B cell (primary cell): ENCODE data around the gene PLEKHA5. TPM values are rescaled to one million over a fixed set of nuclear protein-coding genes. Genes with fewer than 3 reads are reported as not detected.

Experiments used
- ATAC-seq: fragments of 200-7000 bp; cut with Tn5 transposase; one replicate; pipeline ENCODE4 v1.10.0; 2021; ENCODE audit warnings: low read depth, mild to moderate bottlenecking, moderate number of reproducible peaks, moderate library complexity
- CTCF ChIA-PET: fragments of 350-600 bp; sonication (Branson Sonifier 250); formaldehyde crosslinking; loops from one replicate; lab custom pipeline; 2021; ENCODE audit warnings: antibody characterized with exemption, inconsistent platforms; lab: Charles Lee
- POLR2A ChIA-PET: fragments of 350-600 bp; sonication (Branson Sonifier 250); formaldehyde crosslinking; loops from one replicate; lab custom pipeline; 2021; ENCODE audit warnings: antibody characterized with exemption; lab: Charles Lee
- DNase-seq: peaks from one replicate; pipeline ENCODE4 v3.0.0; 2013
- H2AFZ ChIP-seq: 2 replicates; pipeline ENCODE4 v1.6.1; 2012; ENCODE audit warnings: mild to moderate bottlenecking, low read depth, low read length; ENCODE audit not compliant: insufficient read depth, poor library complexity, severe bottlenecking
- H3K27ac ChIP-seq, 2 donors: 1 replicate in 1 of 2; 2 replicates in 1 of 2; pipeline ENCODE4 v1.5.1; 2012 to 2013; ENCODE audit warnings: low read length in 2 of 2, mild to moderate bottlenecking in 2 of 2, moderate library complexity in 1 of 2
- H3K27me3 ChIP-seq, 4 experiments: fragments of 200-600 bp in 1 of 4; sonication (generic) in 1 of 4; replicated peaks in 1 of 4; 1 replicate in 2 of 4; 2 replicates in 2 of 4; pipeline versions ENCODE4 v1.6.1 to v1.7.0; 2013 to 2016; ENCODE audit warnings: low read length in 3 of 4, mild to moderate bottlenecking in 2 of 4, mixed read lengths in 1 of 4, moderate library complexity in 1 of 4; ENCODE audit not compliant: insufficient read depth in 4 of 4, control insufficient read depth in 3 of 4; ENCODE audit errors: control extremely low read depth in 1 of 4
- H3K36me3 ChIP-seq, 2 experiments: replicated peaks in 1 of 2; 1 replicate in 1 of 2; 2 replicates in 1 of 2; pipeline versions ENCODE4 v1.6.1 to v1.7.1; 2013; ENCODE audit warnings: low read length in 1 of 2; ENCODE audit not compliant: insufficient read depth in 2 of 2, control insufficient read depth in 1 of 2; ENCODE audit errors: control extremely low read depth in 1 of 2, extremely low read depth in 1 of 2
- H3K4me1 ChIP-seq, 2 donors: fragments of 200-600 bp in 1 of 2; sonication (generic) in 1 of 2; 1 replicate in 1 of 2; 2 replicates in 1 of 2; pipeline versions ENCODE4 v1.5.1 to v1.6.1; 2013 to 2017; ENCODE audit warnings: low read length in 2 of 2; ENCODE audit not compliant: control insufficient read depth in 2 of 2, insufficient read depth in 2 of 2
- H3K4me2 ChIP-seq: replicated peaks from 2 replicates; pipeline ENCODE3; 2012; ENCODE audit warnings: mild to moderate bottlenecking, low read depth, low read length; ENCODE audit not compliant: poor library complexity, severe bottlenecking
- H3K4me3 ChIP-seq, 5 experiments: fragments of 200-600 bp in 1 of 5; sonication (generic) in 1 of 5; 1 replicate in 3 of 5; 2 replicates in 2 of 5; pipeline versions ENCODE4 v1.5.1 to v1.7.0; 2011 to 2016; ENCODE audit warnings: low read length in 4 of 5, mild to moderate bottlenecking in 4 of 5, low read depth in 2 of 5, control low read depth in 1 of 5, moderate library complexity in 1 of 5; ENCODE audit not compliant: insufficient read depth in 1 of 5; ENCODE audit errors: control extremely low read depth in 1 of 5, extremely low read depth in 1 of 5
- H3K79me2 ChIP-seq: fragments of 200-600 bp; sonication (generic); one replicate; pipeline ENCODE4 v1.6.0; 2016; ENCODE audit warnings: low read length; ENCODE audit not compliant: control insufficient read depth, insufficient read depth
- H3K9ac ChIP-seq: fragments of 200-600 bp; sonication (generic); 2 replicates; pipeline ENCODE4 v1.6.1; 2017; ENCODE audit warnings: mild to moderate bottlenecking, low read length, moderate library complexity
- H3K9me3 ChIP-seq, 3 donors: one replicate each; pipeline versions ENCODE4 v1.6.1 to v1.7.1; 2013; ENCODE audit warnings: low read length in 2 of 3; ENCODE audit not compliant: control insufficient read depth in 2 of 3, insufficient read depth in 1 of 3; ENCODE audit errors: control extremely low read depth in 1 of 3
- H4K20me1 ChIP-seq: 2 replicates; pipeline ENCODE4 v1.6.0; 2012; ENCODE audit warnings: mild to moderate bottlenecking, low read length; ENCODE audit not compliant: insufficient read depth, control insufficient read depth, poor library complexity, severe bottlenecking
- H3K27ac Mint-ChIP-seq: one replicate; pipeline ENCODE4 v1.8.0; 2021; ENCODE audit warnings: mixed read lengths
- H3K27me3 Mint-ChIP-seq: one replicate; pipeline ENCODE4 v1.8.0; 2021; ENCODE audit warnings: mixed read lengths
- H3K4me1 Mint-ChIP-seq: one replicate; pipeline ENCODE4 v1.8.0; 2021; ENCODE audit warnings: mixed read lengths
- H3K4me3 Mint-ChIP-seq: one replicate; pipeline ENCODE4 v1.8.0; 2021; ENCODE audit warnings: mixed read lengths
- H3K9me3 Mint-ChIP-seq: one replicate; pipeline ENCODE4 v1.8.0; 2022; ENCODE audit warnings: mixed read lengths; ENCODE audit not compliant: insufficient read depth
- EZH2 ChIP-seq: IDR thresholded peaks from 2 replicates; pipeline ENCODE4 v1.6.1; 2012; ENCODE audit warnings: borderline replicate concordance, low read depth, mild to moderate bottlenecking, moderate library complexity, low read length; ENCODE audit not compliant: insufficient read depth, poor library complexity, severe bottlenecking
- WGBS: methylation state at CpG from one replicate; pipeline ENCODE4 v1.1.5; 2013; ENCODE audit warnings: missing lambda C conversion rate; ENCODE audit not compliant: insufficient coverage; 5-methylcytosine and 5-hydroxymethylcytosine counted together
- intact Hi-C: fragments of 100-400 bp; cut with micrococcal nuclease; formaldehyde crosslinking; loops from one replicate; pipeline ENCODE4 v1.10.0; 2022
- polyA plus RNA-seq: library from polyadenylated mRNA; depleted of rRNA; stranded (reverse); fragments of >200 nt; gene quantifications from 2 replicates; pipeline ENCODE4 v1.2.3, GENCODE V29; 2012
- total RNA-seq, 2 donors: library from RNA; stranded (reverse); fragments of 120-200 nt in 1 of 2; gene quantifications; 1 replicate in 1 of 2; 2 replicates in 1 of 2; pipeline versions ENCODE4 v1.2.3 to v1.2.4, GENCODE V29; 2013 to 2022
- TF ChIP-seq, protein P1 (sequence below): fragments of 200-600 bp; IDR thresholded peaks from one replicate; pipeline ENCODE4 v1.8.0; 2022; ENCODE audit warnings: antibody characterized with exemption, mild to moderate bottlenecking

PLEKHA5 gene
- total and polyA plus RNA-seq, 2 donors (not counting 1 experiment from before 2014, with no cell fraction given): 0.03 to 0.22 TPM

DNA sequence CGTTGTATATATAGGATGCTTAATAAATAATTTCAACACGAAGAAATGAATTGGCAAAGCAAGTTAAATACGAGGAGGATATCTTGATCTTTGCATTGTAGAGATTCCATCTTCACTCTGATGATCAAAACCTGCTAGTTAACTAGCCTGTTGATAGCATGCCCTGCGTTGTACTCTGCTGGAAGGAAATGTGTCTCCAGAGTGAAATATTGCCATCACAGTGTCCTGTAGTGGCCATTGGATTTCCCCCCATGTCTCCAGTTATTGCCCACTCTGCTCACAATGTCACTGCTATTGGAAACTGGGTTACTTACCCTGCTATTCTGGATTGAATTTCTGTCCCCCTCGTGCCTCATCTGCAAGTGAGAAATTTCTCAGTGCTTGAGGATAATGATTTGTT lies 109.6 kb downstream of the PLEKHA5 start:
- Histone ChIP-seq H2AFZ (no peak overlapping the region), H3K27ac (no peak overlapping the region), H3K36me3 (no peaks in the 10 kb centered on the region), H4K20me1 (no peaks in the 10 kb centered on the region), H3K79me2 (no peaks in the 10 kb centered on the region), H3K9ac (no peak overlapping the region), H3K9me3 (no peaks in the 10 kb centered on the region), H3K27me3 (no peaks in the 10 kb centered on the region), H3K4me1 (no peaks in the 10 kb centered on the region), H3K4me2 (no peak overlapping the region), H3K4me3 (no peak overlapping the region)
- ChIA-PET POLR2A (no interaction called here), CTCF (no interaction called here)
- H3K9me3 Mint-ChIP-seq: no peaks in the 10 kb centered on the region
- H3K4me3 Mint-ChIP-seq: no peak overlapping the region
- 92% methylated on average over 2 of the region's 5 CpGs for WGBS
- no peaks in the 10 kb centered on the region for H3K4me1 Mint-ChIP-seq
- ATAC-seq: no peak
- intact Hi-C loops: no loop called here
- no peak overlapping the region for H3K27ac Mint-ChIP-seq
- H3K27me3 Mint-ChIP-seq: no peaks in the 10 kb centered on the region
- TF ChIP-seq EZH2: no peak
- TF ChIP-seq, protein P1, sequence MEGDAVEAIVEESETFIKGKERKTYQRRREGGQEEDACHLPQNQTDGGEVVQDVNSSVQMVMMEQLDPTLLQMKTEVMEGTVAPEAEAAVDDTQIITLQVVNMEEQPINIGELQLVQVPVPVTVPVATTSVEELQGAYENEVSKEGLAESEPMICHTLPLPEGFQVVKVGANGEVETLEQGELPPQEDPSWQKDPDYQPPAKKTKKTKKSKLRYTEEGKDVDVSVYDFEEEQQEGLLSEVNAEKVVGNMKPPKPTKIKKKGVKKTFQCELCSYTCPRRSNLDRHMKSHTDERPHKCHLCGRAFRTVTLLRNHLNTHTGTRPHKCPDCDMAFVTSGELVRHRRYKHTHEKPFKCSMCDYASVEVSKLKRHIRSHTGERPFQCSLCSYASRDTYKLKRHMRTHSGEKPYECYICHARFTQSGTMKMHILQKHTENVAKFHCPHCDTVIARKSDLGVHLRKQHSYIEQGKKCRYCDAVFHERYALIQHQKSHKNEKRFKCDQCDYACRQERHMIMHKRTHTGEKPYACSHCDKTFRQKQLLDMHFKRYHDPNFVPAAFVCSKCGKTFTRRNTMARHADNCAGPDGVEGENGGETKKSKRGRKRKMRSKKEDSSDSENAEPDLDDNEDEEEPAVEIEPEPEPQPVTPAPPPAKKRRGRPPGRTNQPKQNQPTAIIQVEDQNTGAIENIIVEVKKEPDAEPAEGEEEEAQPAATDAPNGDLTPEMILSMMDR: no peak
- no peak for DNase-seq

DNA sequence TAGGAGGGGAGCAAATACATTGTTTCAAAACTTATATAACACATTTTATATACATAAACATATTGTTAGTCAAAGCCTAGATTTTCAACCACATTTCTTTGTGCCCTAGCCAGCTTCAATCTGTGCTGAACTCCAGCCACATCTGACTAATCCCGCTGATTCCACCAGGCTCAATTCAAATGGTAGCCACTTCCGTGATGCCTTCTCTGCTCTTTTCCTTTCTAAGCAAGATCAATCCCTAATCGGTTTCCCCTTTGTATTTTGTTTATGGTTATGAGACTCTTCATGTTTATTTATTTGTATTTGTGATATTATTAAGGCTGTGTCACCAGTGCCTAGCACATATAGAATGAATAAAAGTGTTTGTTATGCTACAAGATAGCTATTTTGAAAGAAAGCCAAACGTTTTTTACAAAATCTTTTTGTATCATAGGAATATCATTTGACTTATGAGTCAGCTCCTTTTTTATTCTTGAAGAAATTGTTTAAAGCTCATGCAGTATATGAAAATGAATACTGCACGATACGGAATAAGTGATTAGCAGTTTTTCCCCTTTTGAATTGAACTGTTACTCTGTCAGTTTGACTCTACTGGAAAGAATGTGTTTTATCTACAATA lies 110.2 kb downstream of the PLEKHA5 start:
- no peaks in the 10 kb centered on the region for H3K79me2 ChIP-seq
- Mint-ChIP-seq H3K27ac (no peak overlapping the region), H3K9me3 (no peaks in the 10 kb centered on the region), H3K27me3 (no peaks in the 10 kb centered on the region), H3K4me1 (no peaks in the 10 kb centered on the region), H3K4me3 (no peak overlapping the region)
- H2AFZ ChIP-seq: no peak overlapping the region
- DNase-seq (no peak), ATAC-seq (no peak)
- H3K9ac ChIP-seq: no peak overlapping the region
- no peak overlapping the region for H3K4me2 ChIP-seq
- H4K20me1 ChIP-seq: no peaks in the 10 kb centered on the region
- ChIA-PET POLR2A (no interaction called here), CTCF (no interaction called here)
- H3K27ac ChIP-seq: no peak overlapping the region
- H3K9me3 ChIP-seq: no peaks in the 10 kb centered on the region
- 100% methylated on average over 1 of the region's 6 CpGs for WGBS
- H3K36me3 ChIP-seq: no peaks in the 10 kb centered on the region
- TF ChIP-seq, protein P1: no peak
- TF ChIP-seq EZH2: no peak
- intact Hi-C loops: no loop called here
- H3K4me1 ChIP-seq: no peaks in the 10 kb centered on the region
- H3K27me3 ChIP-seq: no peaks in the 10 kb centered on the region
- H3K4me3 ChIP-seq: no peak overlapping the region
